Panc1 (cell line): Measurements from ENCODE around the gene RER1.

Experiments used
- POLR2AphosphoS5 ChIP-seq: IDR thresholded peaks from 2 replicates; pipeline ENCODE4 v1.6.1; 2012; ENCODE audit warnings: mild to moderate bottlenecking, low read depth, low read length, moderate library complexity
- TF ChIP-seq, protein P1 (sequence below): fragments of 450-650 bp; IDR thresholded peaks from 2 replicates; pipeline ENCODE4 v1.5.1; 2017; ENCODE audit warnings: mild to moderate bottlenecking

DNA sequence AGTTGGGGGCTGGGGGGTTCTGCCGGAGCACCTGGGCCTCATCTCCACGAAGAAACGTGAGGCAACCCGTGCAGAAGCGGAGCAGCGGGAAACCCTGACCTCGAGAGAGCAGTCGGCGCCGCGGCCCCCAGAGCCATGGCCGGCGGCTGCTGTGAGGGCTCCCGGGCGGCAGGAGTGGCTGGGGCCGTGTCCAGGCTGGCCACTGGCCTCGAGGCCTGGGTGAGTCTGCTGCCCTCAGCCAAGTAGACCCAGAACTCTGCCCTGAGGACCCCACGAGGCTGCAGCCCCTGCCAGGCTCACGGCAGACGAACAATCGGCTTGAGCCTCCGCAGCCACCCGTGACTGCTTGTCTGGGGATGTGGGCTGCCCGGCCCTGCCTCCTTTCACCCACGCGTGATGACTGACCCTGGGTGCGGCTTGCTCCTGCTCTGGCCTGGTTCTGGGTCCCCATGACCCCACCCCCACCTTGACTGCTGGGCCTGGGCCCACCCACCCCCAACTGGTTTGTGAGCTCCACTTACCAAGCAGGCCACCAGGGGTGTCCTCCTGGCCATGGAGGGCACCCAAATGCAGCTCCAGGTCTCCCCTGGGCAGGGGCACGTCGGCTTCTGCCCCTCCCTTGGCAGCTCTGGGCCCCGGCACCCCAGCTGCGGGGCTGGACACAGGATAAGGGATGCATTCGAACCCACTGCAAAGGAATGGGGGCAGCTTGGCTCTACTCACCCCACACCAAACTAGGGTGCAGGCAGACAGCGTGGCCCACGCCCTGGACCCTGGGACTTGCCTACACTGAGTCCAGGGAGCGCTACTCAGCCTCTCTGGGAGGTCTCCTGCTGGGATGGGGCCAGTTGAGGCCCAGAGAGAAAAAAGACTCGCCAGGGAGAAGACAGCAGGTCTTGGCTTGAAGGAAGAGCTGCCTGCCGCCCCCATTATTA is 34.5 kb upstream of the RER1 start:
- TF ChIP-seq, protein P1, sequence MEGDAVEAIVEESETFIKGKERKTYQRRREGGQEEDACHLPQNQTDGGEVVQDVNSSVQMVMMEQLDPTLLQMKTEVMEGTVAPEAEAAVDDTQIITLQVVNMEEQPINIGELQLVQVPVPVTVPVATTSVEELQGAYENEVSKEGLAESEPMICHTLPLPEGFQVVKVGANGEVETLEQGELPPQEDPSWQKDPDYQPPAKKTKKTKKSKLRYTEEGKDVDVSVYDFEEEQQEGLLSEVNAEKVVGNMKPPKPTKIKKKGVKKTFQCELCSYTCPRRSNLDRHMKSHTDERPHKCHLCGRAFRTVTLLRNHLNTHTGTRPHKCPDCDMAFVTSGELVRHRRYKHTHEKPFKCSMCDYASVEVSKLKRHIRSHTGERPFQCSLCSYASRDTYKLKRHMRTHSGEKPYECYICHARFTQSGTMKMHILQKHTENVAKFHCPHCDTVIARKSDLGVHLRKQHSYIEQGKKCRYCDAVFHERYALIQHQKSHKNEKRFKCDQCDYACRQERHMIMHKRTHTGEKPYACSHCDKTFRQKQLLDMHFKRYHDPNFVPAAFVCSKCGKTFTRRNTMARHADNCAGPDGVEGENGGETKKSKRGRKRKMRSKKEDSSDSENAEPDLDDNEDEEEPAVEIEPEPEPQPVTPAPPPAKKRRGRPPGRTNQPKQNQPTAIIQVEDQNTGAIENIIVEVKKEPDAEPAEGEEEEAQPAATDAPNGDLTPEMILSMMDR = no peak
- TF ChIP-seq POLR2AphosphoS5 = no peak
